Gastroesophageal sphincter (tissue), 3 donors: ENCODE results near the gene CEMIP.

Experiments used
- EP300 ChIP-seq: sonication (generic); formaldehyde crosslinking; IDR thresholded peaks from one replicate; pipeline ENCODE4 v1.6.1; 2017; ENCODE audit warnings: antibody characterized with exemption, mild to moderate bottlenecking
- POLR2A ChIP-seq, 2 donors: fragments of 450-650 bp; IDR thresholded peaks; one replicate each; pipeline ENCODE4 v1.6.1; 2017; ENCODE audit warnings: antibody characterized with exemption in 2 of 2, mild to moderate bottlenecking in 2 of 2, moderate library complexity in 1 of 2
- POLR2AphosphoS5 ChIP-seq: sonication (generic); formaldehyde crosslinking; IDR thresholded peaks from one replicate; pipeline ENCODE4 v1.6.1; 2017; ENCODE audit warnings: antibody characterized with exemption
- TF ChIP-seq, protein P1 (sequence below), 4 experiments: fragments of 200-600 bp in 2 of 4; fragments of 450-650 bp in 2 of 4; sonication (generic) in 1 of 4; IDR thresholded peaks; one replicate each; pipeline ENCODE4 v1.5.1; 2017 to 2019; ENCODE audit warnings: antibody characterized with exemption in 4 of 4, mild to moderate bottlenecking in 2 of 4, moderate library complexity in 2 of 4

- TF ChIP-seq, protein P1, sequence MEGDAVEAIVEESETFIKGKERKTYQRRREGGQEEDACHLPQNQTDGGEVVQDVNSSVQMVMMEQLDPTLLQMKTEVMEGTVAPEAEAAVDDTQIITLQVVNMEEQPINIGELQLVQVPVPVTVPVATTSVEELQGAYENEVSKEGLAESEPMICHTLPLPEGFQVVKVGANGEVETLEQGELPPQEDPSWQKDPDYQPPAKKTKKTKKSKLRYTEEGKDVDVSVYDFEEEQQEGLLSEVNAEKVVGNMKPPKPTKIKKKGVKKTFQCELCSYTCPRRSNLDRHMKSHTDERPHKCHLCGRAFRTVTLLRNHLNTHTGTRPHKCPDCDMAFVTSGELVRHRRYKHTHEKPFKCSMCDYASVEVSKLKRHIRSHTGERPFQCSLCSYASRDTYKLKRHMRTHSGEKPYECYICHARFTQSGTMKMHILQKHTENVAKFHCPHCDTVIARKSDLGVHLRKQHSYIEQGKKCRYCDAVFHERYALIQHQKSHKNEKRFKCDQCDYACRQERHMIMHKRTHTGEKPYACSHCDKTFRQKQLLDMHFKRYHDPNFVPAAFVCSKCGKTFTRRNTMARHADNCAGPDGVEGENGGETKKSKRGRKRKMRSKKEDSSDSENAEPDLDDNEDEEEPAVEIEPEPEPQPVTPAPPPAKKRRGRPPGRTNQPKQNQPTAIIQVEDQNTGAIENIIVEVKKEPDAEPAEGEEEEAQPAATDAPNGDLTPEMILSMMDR (IDR thresholded peaks at IDR 0.05), result no peak
- TF ChIP-seq POLR2A (IDR thresholded peaks at IDR 0.05), result no peak
- TF ChIP-seq POLR2AphosphoS5, result no peak
- TF ChIP-seq EP300, result no peak
Observed at GRCh38 chr15:80744415-80744814, 34.8 kb upstream of the CEMIP start.
